NCI-H748 (cell line): Measurements from ENCODE around the gene CASKIN2.

ENCODE experiments used
- DNase-seq: peaks from one replicate; lab custom pipeline; 2025; ENCODE audit not compliant: unreplicated experiment; lab: John Stamatoyannopoulos, UW

CASKIN2 gene

DNA sequence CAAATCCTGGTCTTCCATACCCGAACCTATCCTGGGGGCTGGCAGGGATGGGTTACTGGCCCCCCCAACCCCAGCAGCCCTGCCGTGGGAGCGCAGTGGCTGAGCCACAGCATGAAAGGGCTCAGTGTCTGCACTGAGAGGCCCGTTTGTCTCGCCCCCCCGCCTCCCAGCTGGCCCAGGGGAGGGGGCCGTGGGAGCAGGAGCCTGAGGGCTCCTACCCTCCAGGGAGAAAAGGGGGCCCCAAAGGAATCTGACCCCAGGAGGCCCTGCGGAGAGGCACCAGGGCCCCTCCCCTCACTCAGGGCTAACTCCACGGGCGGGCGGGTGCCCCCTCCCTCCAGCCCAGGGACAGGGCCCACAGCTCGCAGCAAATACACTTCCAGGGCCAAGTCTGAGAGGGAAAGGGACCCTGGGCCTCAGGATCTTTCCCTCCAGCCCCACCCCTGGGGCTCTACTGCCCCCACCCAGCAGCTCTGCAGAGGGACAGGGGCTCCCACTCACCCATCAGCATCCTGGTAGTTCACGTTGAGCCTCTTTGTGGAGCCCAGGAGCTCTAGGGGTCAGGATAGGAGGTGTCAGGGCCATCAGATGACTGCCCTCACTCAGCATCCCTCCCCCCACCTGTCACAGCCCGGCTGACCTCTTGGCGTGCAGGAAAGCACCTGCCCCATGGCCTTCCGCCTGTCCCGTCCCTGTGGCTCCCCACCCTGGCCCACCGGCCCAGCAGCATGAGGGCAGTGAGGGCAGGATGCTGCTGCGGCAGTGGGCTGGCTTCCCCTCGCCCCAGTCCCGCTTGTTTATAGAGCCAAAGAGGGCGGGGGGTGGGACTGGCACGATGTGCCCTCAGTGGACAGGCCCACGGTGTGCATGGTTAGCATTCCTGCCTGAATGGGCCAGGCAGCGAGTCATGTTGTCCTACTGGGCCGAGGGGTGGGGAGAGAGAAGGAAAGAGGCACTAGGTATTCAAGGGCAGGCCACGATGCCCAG lies 7.3 kb downstream of the CASKIN2 start:
- no peak for DNase-seq

DNA sequence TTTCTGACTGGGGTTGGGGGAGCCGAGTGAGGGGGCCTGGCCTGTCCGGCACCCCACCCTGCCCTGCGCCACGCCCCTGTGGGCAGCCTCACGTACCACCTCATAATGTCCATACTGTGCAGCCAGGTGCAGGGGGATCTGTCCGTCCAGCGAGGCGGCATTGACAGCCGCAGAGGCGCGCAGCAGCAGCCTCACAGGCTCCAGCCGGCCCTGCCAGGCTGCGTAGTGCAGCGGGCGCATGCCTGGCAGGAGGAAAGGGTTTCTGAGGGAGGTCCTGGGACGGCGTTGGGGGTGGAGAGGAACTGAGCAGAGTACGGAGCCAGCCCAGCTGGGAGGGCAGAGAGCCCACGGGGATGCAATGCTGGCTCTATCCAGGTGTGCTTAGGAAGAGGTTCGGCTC lies 8.4 kb downstream of the CASKIN2 start:
- no peak for DNase-seq

DNA sequence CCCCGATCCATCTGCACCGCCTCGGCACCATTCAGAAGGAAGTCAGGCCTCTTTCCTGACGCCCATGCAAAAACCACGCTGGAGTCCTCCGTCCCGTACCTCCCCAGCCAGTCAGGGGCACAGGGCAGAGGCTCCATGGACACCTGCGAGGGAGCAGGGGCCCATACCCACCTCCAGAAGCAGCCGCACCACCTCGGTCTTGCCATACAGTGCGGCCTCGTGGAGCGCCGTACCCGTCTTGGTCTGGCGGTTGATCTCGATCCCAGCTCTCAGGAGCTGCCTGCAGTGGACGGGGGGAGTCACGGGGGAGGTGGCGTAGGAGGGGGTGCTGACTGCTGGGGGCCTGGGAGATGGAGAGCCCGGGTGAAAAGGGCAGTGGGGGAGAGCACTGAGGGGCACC lies 9.2 kb downstream of the CASKIN2 start:
- DNase-seq = no peak

DNA sequence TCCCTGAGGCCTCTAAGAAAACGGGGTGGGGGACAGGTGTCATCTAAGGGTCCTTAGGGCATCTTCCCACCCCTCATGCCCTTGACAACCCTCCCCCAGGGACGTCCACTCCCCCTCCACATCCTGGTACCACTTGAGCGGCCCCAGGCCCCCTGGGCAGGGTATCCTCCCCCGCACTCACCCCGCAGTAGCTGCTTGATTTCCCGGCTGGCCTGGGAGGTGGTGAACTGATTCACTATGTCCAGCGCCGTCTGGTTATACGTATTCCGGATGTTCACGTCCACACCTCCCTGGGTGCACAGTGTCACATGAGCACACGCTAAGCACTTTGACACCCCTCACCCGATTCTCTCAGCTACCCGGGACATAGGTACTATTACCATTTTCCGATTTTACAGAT lies 9.7 kb downstream of the CASKIN2 start:
- DNase-seq = no peak

DNA sequence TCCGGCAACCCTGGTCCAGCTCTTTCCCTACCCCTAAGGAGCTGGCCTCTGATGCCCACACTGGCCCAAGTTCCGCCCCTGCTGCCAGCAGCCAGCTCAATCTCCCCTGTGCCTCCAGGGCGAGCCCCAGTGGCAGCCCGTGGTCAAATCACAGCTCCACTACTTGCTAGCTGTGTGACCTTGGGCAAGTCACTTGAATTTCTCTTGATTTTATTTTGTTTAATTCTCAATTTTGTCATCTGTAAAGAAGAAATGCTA lies 10.3 kb downstream of the CASKIN2 start:
- DNase-seq = no peak

DNA sequence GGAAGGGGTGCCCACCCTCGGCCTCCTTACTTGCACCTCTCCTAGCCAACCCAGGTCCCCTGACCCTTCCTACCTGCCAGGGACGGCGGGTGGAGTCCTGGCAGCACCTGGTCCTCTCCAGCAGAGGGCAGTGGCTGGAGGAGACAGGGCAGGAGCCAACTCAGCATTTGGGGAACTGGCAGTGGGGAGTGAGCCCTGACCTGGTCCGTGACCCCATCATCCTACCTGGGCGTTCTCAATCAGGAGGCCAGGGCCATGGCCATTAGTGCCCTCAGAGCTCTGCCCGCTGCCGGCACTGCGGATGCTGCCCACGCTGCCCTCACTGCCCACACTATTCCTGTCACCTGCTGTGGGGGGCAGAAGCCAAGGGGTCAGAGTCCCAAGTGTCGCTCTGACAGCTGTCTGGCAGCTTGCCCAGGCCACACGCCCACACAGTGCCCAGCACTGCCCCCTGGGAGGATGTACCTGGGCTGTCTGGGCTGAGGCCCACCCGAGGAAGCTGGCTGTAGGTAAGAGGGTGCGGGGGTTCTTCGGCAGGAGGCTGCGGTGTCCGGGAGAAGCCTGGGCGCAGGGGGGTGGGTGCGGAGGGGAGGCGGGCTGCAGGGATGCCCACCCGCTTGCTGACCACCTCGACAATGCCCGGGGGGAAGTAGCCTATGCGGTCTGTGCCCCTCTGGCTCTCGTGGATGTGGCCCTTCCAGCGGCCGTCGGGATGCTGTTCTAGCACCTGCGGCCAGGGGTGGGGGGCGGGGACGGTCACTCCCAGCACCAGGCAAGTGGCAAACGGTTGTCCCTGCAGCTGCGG lies 10.8 kb downstream of the CASKIN2 start:
- DNase-seq = peak; percentile 4

DNA sequence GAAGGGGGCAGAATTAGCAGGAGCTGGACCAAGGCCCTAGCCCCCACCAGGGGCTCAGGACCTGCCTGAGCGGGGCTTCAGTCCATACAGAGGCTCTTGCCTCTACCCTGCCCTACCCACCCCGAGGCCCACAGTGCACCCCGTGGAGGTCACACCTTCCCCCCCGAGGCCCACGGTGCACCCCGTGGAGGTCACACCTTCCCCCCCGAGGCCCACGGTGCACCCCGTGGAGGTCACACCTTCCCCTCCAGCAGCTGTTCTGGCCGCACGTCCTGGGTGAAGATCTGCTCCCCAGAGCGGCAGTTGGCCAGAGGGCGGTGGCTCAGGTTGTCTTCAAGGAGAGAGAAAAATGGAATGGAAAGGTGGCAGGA lies 11.4 kb downstream of the CASKIN2 start:
- DNase-seq = no peak

DNA sequence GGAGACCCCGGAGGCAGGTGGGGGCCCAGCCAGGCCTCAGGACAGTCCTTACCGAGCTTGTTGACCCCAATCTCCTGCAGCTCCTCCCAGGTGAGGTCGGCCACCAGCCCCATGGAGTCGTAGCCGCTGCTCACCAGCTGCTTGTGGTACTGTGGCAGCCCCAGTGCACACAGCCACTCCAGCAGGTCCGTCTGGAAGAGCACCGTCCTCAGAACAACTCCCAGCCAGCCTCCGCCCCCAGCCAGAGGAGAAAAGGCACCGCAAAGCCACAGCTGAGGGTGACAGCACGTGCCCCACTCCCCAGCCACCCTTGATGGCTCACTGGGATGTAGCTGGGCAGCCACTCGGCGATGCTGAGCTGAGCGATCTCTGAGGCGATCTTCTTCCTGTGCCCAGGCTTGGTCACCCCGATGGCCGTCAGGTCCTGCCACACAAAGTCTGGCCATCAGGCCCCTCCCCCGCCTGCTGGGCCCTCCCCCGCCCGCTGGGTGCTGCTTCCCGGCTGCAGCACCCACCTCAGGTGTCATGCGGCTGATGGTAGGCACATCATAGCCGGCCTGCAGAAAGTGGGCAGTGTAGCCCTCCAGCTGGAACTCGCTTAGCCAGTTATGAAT lies 11.9 kb downstream of the CASKIN2 start:
- no peak for DNase-seq

DNA sequence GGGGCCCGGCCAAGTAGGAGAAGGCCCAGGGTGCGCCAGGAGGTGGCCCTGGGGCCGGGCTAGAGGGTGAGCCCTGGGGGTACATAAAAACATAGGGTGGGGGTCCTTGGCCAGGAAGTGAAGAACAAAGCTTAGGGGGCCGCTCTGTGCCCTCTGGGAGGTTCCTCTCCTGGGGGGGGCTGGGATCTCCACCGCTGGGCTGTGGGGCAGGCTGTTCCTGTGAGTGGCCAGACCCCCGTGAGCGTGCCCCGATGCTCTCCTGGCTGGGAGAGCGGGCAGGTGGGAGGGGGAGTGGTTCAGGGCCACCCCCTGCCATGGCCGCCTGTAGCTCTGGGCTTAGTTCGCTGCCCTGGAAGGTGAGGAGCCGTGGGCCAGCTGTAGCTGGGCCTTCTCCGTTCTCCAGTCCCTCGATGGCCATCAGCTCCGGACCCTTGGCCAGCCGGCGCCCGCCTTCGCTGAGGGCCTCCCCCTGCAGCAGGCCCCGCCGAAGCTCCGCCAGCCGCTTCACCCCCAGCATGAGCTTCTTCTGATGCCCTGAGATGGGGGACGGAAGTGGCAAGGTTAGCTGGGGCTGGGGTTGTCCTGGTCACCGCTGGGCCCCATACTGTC lies 12.5 kb downstream of the CASKIN2 start:
- no peak for DNase-seq

DNA sequence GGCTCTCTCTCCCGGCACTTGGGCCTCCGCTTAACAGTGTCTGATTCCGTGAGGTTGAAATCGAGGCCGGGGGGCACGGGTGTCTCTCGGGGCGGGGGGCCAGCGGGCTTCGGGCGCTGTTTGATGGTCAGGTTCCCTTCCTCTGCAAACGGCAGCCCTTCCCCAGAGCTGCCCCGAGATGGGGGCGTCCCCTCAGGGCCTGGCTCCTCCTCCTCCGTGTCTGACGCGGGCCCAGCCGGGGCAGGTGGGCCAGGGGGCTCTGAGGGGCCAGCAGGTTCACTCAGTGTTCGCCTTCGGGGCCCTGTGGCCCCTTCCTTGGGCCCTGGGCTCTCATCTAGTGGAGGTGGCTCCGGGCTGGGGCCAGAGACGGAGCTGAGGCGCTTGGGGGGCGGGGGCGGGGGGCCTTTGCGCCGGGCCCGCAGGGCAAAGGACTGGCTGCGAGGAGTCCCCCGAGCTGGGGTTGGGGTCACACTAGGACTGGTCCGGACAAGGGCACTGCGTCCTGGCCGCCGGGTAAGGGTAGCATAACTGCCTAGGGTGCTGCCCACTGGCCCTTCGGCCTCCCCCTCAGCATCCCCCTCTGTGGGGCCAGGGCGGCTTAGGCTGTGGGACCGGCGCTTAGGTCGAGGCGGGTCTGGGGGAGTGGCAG lies 13.1 kb downstream of the CASKIN2 start:
- DNase-seq = no peak

DNA sequence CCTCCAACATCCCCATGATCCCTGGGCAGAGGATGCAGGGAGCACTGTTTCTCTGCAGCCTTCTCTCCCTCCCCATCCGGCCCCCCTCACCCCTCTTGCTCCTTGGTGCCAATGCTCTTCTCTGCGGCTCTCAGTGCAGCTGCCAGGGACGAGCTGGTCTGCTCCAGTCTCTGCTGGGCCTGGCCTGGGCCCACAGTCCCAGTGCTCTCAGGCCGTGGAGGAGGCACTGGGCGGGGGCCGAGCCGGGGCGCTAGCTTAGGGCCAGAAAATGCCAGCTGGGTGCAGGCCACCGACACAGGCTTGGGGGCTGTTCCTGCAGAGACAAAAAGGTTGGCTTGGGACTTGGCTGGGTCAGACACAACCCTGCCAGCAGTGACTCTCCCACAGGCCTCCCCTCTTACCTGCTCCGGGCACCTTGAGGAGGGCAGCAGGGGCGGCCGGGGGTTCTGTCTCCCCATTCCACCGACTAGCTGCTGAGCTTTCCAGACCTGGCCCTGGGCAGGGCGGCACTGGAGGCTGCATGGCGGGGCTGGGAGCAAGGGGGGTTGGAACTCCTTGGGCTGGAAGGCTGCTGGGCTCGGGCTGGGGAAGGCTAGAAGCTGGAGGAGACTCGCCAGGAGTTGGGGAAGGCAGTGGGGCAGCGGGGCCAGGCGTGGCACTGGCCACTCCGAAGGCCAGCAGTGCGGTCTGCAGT lies 13.8 kb downstream of the CASKIN2 start:
- DNase-seq = no peak

DNA sequence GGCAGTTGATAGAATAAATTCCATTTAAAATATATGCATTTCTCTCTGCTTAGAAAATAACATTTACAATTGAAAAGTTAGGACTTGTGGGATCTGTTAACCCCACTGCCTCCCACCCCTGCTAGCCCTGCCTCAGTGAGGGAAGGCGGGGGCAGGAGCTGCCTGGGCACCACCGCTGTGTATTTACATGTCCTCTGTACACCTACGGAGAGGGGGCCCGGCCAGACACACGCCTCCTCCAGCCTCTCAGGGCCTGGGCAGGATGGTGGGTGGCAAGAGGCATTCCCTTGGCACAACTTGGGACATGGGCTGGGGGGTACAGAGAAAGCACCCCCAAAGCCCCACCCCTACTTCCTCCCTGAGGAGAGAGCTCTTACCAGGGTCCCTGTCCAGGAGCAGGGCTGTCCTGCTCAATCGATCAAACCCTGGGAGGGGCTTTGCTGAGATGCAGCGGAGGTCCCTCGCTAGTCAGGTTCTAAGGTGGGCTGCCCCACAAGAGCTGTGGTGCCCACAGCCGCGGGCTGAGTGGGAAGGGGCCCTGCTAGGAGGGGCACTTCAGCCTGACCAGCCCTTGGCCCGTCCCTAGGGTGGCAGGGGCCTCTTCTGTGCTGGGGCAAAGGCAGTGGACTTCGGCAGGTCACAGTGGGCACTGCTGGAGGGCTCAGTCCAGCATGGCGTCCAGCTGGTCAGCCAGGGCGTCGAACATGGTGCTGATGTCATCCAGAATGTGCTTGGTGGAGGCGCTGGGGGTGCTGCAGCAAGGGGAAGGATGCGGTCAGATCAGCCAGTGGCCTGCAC lies 14.7 kb downstream of the CASKIN2 start:
- DNase-seq = no peak

DNA sequence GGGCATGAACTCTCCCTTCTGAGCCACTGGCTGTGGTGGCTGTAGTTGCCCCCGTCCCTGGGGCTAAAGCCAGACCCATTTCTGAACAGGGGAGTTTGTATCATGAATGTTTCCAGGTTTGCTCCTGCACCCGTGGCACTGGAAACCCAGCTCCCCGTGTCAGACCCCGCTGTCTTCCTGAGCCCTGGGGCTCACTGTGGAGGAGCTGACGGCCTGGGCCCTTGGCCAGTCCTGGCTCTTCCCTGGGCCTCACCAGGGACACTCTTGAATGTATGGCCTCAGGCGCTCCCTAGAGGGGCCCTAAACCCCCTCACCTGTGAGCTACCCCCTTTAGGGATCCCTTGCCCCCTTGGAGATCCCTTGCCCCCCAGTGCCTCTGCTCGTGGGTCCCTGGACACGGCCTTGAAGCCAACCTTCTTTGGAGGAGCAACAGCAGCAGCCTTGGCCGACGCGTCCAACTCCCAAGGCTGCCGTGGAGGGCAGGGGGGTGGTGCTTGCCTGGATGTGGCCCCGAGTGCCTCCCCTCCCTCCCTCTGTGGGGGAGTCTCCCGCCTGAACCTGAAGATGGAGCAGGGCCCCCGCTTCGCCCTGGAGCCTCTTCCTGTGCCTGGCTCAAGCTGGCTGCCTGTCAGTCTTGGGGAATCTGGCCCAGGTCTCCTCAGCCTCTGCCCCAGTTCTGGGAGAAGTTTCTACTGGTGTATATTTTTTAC lies 15.9 kb downstream of the CASKIN2 start:
- no peak for DNase-seq

DNA sequence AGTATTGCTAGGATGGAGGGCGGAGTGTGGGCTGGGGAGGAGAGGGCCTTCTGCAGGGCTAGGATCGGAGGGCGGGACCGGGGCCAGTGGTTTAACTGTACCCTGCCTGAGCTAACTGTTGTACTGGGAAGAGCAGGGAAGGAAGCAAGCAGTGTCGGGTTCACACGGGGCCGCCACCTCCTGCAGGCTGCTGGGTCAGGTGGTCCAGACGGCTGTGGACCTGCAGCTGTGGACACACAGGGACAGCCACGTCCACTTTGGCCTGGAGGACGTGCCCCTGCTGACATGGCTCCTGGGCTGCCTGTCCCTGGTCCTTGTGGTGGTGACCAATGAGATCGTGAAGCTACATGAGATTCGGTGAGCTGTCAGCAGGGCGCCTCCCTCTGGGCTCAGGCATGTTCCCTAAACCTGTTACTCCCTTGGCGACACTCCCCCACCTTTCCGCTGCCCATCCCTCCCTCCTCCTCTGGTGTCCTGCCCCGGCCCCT lies 16.6 kb downstream of the CASKIN2 start:
- DNase-seq = no peak

DNA sequence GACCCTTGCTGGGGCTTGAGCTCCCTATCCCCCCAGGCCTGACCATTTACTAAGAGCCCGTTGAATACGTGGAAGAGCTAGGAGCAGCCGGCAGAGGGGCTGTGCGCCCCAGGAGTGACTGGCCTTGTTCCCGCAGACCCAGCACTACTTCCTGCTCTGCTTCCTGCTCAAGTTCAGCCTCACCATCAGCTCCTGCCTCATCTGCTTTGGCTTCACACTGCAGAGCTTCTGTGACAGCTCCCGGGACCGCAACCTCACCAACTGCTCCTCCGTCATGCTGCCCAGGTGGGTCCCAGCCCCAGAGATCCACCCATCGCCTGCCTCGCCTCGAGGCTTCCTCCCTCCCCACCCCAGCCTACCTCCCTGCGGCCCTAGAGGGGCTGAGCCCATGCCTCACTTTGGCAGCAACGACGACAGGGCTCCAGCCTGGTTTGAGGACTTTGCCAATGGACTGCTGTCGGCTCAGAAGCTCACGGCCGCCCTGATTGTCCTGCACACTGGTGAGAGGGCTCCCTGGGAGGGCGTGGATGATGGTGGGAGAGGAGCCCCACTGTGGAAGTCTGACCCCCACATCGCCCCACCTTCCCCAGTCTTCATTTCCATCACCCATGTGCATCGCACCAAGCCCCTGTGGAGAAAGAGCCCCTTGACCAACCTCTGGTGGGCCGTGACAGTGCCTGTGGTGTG lies 17.2 kb downstream of the CASKIN2 start:
- no peak for DNase-seq

DNA sequence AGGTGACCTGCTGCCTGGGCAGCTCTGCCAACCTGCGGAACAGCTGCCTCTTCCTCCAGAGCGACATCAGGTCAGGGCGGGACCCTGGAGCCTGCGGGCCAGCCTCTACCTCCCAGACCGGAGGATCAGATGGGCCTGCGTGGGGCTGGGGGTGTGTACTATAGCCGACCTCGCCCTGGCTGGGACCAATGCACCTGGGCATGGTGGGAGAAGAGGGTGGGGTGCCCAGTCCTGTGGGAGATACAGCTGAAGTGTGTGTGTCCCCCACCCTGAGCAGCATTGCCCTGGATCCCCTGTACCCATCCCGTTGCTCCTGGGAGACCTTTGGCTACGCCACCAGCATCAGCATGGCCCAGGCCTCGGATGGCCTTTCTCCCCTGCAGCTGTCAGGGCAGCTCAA lies 19.3 kb downstream of the CASKIN2 start:
- DNase-seq = no peak

DNA sequence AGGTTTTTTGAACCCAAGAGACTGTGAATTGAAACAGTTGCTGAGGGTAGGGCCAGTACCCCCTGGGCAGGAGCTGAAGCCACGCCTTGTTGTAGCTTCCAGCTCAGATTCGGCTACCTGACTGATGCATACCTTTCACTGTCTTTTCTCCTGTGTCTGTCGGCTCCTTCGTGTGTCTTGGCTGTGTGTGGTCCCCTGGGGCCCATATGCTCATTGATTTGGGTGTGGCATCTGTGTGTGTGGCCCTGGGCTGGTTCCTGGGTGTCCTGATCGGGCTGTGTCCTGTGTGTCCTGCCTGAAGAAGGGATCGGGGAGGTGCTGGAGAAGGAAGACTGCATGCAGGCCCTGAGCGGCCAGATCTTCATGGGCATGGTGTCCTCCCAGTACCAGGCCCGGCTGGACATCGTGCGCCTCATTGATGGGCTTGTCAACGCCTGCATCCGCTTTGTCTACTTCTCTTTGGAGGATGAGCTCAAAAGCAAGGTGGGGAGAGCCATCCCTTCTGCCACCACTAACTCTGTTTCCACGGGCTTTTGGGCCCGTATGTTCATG lies 20.9 kb downstream of the CASKIN2 start:
- DNase-seq = no peak
